Stimulated activated CD8-positive, alpha-beta memory T cell treated with anti-CD3 and anti-CD28 coated beads, Interleukin-12 subunit alpha, Interleukin-12 subunit beta, amount 100 ng/mL, for 24 hours (primary cell): ENCODE results near the gene MEMO1.

Experiments used
- DNase-seq: peaks from one replicate; pipeline ENCODE4 v3.0.0-alpha.2; 2020; ENCODE audit errors: extremely low read depth

The MEMO1 gene

DNA sequence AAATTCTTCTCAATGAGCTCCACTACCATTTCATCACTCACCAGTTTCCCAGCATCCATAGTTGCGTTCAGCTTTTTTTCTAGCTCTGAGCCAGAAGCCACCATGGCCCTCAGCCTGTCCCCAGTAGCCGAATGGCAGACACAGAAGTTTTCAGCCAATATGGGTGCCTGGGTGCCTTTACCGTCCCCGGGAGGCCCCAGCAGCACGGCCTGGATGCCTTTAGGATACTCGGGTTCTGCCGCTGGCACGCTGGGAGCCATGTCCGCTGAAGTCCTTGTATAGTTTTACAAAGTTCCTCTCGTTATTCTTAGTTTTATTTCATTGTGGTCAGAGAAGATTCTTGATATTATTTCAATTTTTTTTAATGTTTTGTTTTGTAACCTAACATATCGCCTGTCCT lies 187.2 kb downstream of the MEMO1 start:
- no peak for DNase-seq

DNA sequence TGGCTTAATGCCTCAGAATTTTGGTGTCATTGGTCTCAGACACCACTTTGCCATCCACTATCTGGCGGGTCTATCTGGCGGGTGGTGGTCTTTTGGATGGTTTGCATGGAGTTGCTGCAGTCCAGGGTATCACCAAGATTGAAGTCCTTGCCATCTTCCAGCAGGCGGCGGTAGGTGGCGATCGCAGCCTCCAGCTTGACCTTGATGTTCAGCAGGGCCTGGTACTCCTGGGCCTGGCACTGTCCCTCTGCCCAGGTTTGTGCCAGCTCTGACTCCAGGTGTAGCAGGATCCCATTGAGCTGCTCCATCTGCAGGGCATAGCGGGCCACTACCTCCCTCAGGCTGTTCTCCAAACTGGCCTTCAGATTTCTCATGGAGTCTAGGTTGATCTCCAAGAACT lies 188.2 kb downstream of the MEMO1 start:
- DNase-seq: no peak
